Transverse colon (tissue), 4 donors: ENCODE data around the gene TOM1L2.

ENCODE experiments used
- EP300 ChIP-seq: sonication (generic); formaldehyde crosslinking; IDR thresholded peaks from one replicate; pipeline ENCODE4 v1.6.1; 2017; ENCODE audit warnings: antibody characterized with exemption, low read depth
- POLR2A ChIP-seq: fragments of 450-650 bp; IDR thresholded peaks from one replicate; pipeline ENCODE4 v1.6.1; 2016; ENCODE audit warnings: antibody characterized with exemption, mild to moderate bottlenecking, moderate library complexity
- POLR2AphosphoS5 ChIP-seq, 3 donors: sonication (generic); formaldehyde crosslinking; IDR thresholded peaks; one replicate each; pipeline ENCODE4 v1.6.1; 2016; ENCODE audit warnings: antibody characterized with exemption in 3 of 3
- TF ChIP-seq, protein P1 (sequence below), 5 experiments: fragments of 200-600 bp in 3 of 5; fragments of 450-650 bp in 2 of 5; sonication (generic) in 3 of 5; IDR thresholded peaks; 1 replicate in 2 of 5; 2 replicates in 3 of 5; pipeline ENCODE4 v1.5.1; 2016 to 2017; ENCODE audit warnings: antibody characterized with exemption in 5 of 5, inconsistent platforms in 3 of 5, mild to moderate bottlenecking in 2 of 5, moderate library complexity in 1 of 5

DNA sequence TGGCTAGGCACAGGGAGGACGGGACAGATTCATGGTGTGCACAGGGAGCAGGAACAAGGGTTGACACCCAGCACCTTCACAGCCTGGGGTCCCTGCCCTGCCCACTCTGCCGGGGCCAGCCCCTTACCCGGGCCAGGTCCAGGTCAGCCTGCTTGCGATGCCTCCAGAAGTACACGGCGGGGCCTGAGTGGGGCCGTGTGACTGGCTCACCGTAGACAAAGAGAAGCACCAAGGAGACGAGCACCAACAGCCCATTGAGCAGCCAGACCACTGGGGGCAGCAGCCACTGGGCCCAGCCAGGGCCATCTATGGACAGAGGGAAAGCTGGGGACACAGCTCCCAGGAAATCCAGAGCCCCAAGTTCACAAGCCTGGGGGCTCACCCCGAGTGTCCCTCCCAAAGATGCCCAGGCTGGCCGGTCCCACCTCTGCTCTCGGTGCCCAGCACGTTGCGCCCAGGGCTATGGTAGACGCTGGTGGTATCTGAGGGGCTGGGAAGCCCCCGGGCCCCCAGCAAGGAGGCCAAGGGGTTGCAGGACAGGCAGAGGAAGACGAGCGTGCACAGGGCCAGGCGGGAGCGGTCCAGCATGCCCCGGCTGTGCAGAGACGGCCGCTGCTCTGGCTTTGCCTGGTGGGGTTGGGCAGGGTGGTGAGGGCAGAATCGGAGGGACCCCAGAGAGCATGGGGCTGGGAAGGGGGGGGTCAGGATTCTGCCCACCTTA is 155.2 kb downstream of the TOM1L2 start:
- TF ChIP-seq, protein P1, sequence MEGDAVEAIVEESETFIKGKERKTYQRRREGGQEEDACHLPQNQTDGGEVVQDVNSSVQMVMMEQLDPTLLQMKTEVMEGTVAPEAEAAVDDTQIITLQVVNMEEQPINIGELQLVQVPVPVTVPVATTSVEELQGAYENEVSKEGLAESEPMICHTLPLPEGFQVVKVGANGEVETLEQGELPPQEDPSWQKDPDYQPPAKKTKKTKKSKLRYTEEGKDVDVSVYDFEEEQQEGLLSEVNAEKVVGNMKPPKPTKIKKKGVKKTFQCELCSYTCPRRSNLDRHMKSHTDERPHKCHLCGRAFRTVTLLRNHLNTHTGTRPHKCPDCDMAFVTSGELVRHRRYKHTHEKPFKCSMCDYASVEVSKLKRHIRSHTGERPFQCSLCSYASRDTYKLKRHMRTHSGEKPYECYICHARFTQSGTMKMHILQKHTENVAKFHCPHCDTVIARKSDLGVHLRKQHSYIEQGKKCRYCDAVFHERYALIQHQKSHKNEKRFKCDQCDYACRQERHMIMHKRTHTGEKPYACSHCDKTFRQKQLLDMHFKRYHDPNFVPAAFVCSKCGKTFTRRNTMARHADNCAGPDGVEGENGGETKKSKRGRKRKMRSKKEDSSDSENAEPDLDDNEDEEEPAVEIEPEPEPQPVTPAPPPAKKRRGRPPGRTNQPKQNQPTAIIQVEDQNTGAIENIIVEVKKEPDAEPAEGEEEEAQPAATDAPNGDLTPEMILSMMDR (IDR thresholded peaks at IDR 0.05) = no peak
- TF ChIP-seq POLR2A (no peak), EP300 (no peak), POLR2AphosphoS5 (IDR thresholded peaks at IDR 0.05) (no peak)
